IPS-18a (cell line): Measurements from ENCODE around the gene ANK2.
"Not testable (repeated sequence)": the region's sequence is repeated elsewhere in the genome, so short reads cannot be mapped to it uniquely, and the experiment has no call there.

ENCODE experiments used
- H3K27ac ChIP-seq: one replicate; pipeline ENCODE4 v1.5.1; 2013; ENCODE audit warnings: low read length
- H3K27me3 ChIP-seq: one replicate; pipeline ENCODE4 v1.6.1; 2013; ENCODE audit warnings: mild to moderate bottlenecking, low read length; ENCODE audit not compliant: control insufficient read depth, insufficient read depth
- H3K36me3 ChIP-seq: one replicate; pipeline ENCODE4 v1.6.1; 2013; ENCODE audit warnings: low read depth, low read length; ENCODE audit not compliant: control insufficient read depth
- H3K4me1 ChIP-seq: one replicate; pipeline ENCODE4 v1.6.1; 2013; ENCODE audit warnings: low read depth, low read length; ENCODE audit not compliant: control insufficient read depth
- H3K4me3 ChIP-seq: one replicate; pipeline ENCODE4 v1.5.1; 2013; ENCODE audit warnings: low read length
- H3K9ac ChIP-seq: one replicate; pipeline ENCODE4 v1.6.1; 2013; ENCODE audit warnings: mild to moderate bottlenecking, low read length, moderate library complexity
- H3K9me3 ChIP-seq: one replicate; pipeline ENCODE4 v1.6.1; 2013; ENCODE audit warnings: low read depth, low read length; ENCODE audit not compliant: control insufficient read depth

Gene ANK2

GRCh38 chr4:113052379-113052951, 3.0 kb downstream of the ANK2 start:
- Histone ChIP-seq H3K27ac (no peak overlapping the region), H3K9ac (no peak overlapping the region), H3K4me3 (no peak overlapping the region), H3K27me3 (no peaks in the 10 kb centered on the region), H3K9me3 (no peaks in the 10 kb centered on the region), H3K36me3 (no peaks in the 10 kb centered on the region), H3K4me1 (peaks cover 24% of the 10 kb centered on the region)

GRCh38 chr4:113053883-113054282, 4.4 kb downstream of the ANK2 start:
- H3K27ac ChIP-seq = no peak overlapping the region
- H3K36me3 ChIP-seq = no peaks in the 10 kb centered on the region
- no peaks in the 10 kb centered on the region for H3K27me3 ChIP-seq
- H3K9me3 ChIP-seq = no peaks in the 10 kb centered on the region
- H3K4me1 ChIP-seq = peaks cover 20% of the 10 kb centered on the region
- H3K9ac ChIP-seq = no peak overlapping the region
- H3K4me3 ChIP-seq = no peak overlapping the region

GRCh38 chr4:113056318-113056717, 6.9 kb downstream of the ANK2 start:
- Histone ChIP-seq H3K9me3 (no peaks in the 10 kb centered on the region), H3K9ac (no peak overlapping the region), H3K27me3 (no peaks in the 10 kb centered on the region), H3K4me3 (no peak overlapping the region), H3K36me3 (no peaks in the 10 kb centered on the region), H3K4me1 (peaks cover 11% of the 10 kb centered on the region), H3K27ac (no peak overlapping the region)

GRCh38 chr4:113057891-113058290, 8.4 kb downstream of the ANK2 start:
- Histone ChIP-seq H3K36me3 (no peaks in the 10 kb centered on the region), H3K4me3 (no peak overlapping the region), H3K4me1 (peaks cover 11% of the 10 kb centered on the region), H3K9me3 (no peaks in the 10 kb centered on the region), H3K27ac (no peak overlapping the region), H3K9ac (no peak overlapping the region), H3K27me3 (no peaks in the 10 kb centered on the region)

GRCh38 chr4:113059449-113060182, 10.2 kb downstream of the ANK2 start:
- no peak overlapping the region for H3K27ac ChIP-seq
- H3K4me1 ChIP-seq = peaks cover 28% of the 10 kb centered on the region
- no peak overlapping the region for H3K4me3 ChIP-seq
- H3K9ac ChIP-seq = no peak overlapping the region
- no peaks in the 10 kb centered on the region for H3K36me3 ChIP-seq
- H3K9me3 ChIP-seq = no peaks in the 10 kb centered on the region
- H3K27me3 ChIP-seq = no peaks in the 10 kb centered on the region

- H3K27ac ChIP-seq = no peak overlapping the region
- H3K4me1 ChIP-seq = peaks cover 35% of the 10 kb centered on the region
- no peaks in the 10 kb centered on the region for H3K9me3 ChIP-seq
- H3K4me3 ChIP-seq = no peak overlapping the region
- no peak overlapping the region for H3K9ac ChIP-seq
- H3K27me3 ChIP-seq = no peaks in the 10 kb centered on the region
- H3K36me3 ChIP-seq = no peaks in the 10 kb centered on the region
Observed at GRCh38 chr4:113060853-113061252, 11.4 kb downstream of the ANK2 start.

- Histone ChIP-seq H3K27me3 (peaks cover 6% of the 10 kb centered on the region), H3K36me3 (no peaks in the 10 kb centered on the region), H3K9me3 (no peaks in the 10 kb centered on the region), H3K9ac (no peak overlapping the region), H3K27ac (no peak overlapping the region), H3K4me3 (peak overlapping the region; percentile 45), H3K4me1 (peaks cover 35% of the 10 kb centered on the region)
Observed at GRCh38 chr4:113064244-113064643, 14.8 kb downstream of the ANK2 start.

GRCh38 chr4:113065629-113066028, 16.2 kb downstream of the ANK2 start:
- H3K9ac ChIP-seq = no peak overlapping the region
- H3K27me3 ChIP-seq = peaks cover 6% of the 10 kb centered on the region
- H3K4me1 ChIP-seq = peaks cover 31% of the 10 kb centered on the region
- no peak overlapping the region for H3K27ac ChIP-seq
- no peaks in the 10 kb centered on the region for H3K9me3 ChIP-seq
- H3K4me3 ChIP-seq = no peak overlapping the region
- no peaks in the 10 kb centered on the region for H3K36me3 ChIP-seq

GRCh38 chr4:113068771-113069170, 19.3 kb downstream of the ANK2 start:
- not testable (repeated sequence) for H3K4me3 ChIP-seq, H3K36me3 ChIP-seq, H3K9me3 ChIP-seq, H3K27me3 ChIP-seq, H3K9ac ChIP-seq, H3K27ac ChIP-seq
- peaks cover 16% of the 10 kb centered on the region for H3K4me1 ChIP-seq

- Histone ChIP-seq H3K4me1 (peaks cover 10% of the 10 kb centered on the region), H3K27me3 (peaks cover 6% of the 10 kb centered on the region), H3K27ac (no peak overlapping the region), H3K36me3 (no peaks in the 10 kb centered on the region), H3K9me3 (no peaks in the 10 kb centered on the region), H3K4me3 (no peak overlapping the region), H3K9ac (no peak overlapping the region)
Observed at GRCh38 chr4:113069212-113069892, 19.9 kb downstream of the ANK2 start.

- H3K36me3 ChIP-seq = no peaks in the 10 kb centered on the region
- H3K9me3 ChIP-seq = no peaks in the 10 kb centered on the region
- H3K27ac ChIP-seq = no peak overlapping the region
- peaks cover 6% of the 10 kb centered on the region for H3K27me3 ChIP-seq
- H3K4me1 ChIP-seq = peaks cover under 1% of the 10 kb centered on the region
- no peak overlapping the region for H3K4me3 ChIP-seq
- no peak overlapping the region for H3K9ac ChIP-seq
Observed at GRCh38 chr4:113070755-113071154, 21.3 kb downstream of the ANK2 start.
